A549 (cell line): ENCODE results near the gene HEXD. TPM values are rescaled to one million over a fixed set of nuclear protein-coding genes. Genes with fewer than 3 reads are reported as not detected.

ENCODE experiments used
- ATAC-seq, 2 experiments: fragments of 200-7000 bp in 1 of 2; fragments of >200 bp in 1 of 2; cut with Nextera tagmentation in 1 of 2; cut with Tn5 transposase in 1 of 2; 3 replicates each; pipeline versions ENCODE4 v1.8.0 to v1.9.1; 2018 to 2020; ENCODE audit warnings: mild to moderate bottlenecking in 1 of 2, moderate library complexity in 1 of 2
- CTCF ChIA-PET: fragments of 300-600 bp; sonication (Branson Sonifier 250); formaldehyde crosslinking; extraction: SDS; loops from one replicate; lab custom pipeline; 2021; ENCODE audit warnings: antibody characterized with exemption, inconsistent platforms; lab: Yijun Ruan, JAX
- POLR2A ChIA-PET: fragments of 350-600 bp; formaldehyde crosslinking; extraction: SDS; loops from one replicate; lab custom pipeline; 2021; ENCODE audit warnings: antibody characterized with exemption, inconsistent platforms; lab: Yijun Ruan, JAX
- DNase-seq, 2 experiments: peaks; one replicate each; pipeline versions ENCODE4 v3.0.0 to v3.0.0-alpha.2; 2011 to 2016; ENCODE audit warnings: low read depth in 1 of 2, low spot score in 1 of 2
- FAIRE-seq: peaks from 2 replicates; lab custom pipeline; 2011; peaks lifted over from hg19 to GRCh38; lab: Jason Lieb, UNC
- H3K27ac ChIP-seq, 2 experiments: fragments of >200 bp; sonication (Bioruptor Twin); formaldehyde crosslinking; 3 replicates each; pipeline ENCODE4 v1.5.1; 2016 to 2017
- H3K4me1 ChIP-seq: fragments of >200 bp; sonication (Bioruptor Twin); formaldehyde crosslinking; 3 replicates; pipeline ENCODE4 v1.6.1; 2016
- H3K4me2 ChIP-seq: fragments of >200 bp; sonication (Bioruptor Twin); formaldehyde crosslinking; 3 replicates; pipeline ENCODE4 v1.6.1; 2016
- H3K4me3 ChIP-seq: fragments of >200 bp; sonication (Bioruptor Twin); formaldehyde crosslinking; 3 replicates; pipeline ENCODE4 v1.5.1; 2016
- H3K9me3 ChIP-seq: fragments of >200 bp; sonication (Bioruptor Twin); formaldehyde crosslinking; 3 replicates; pipeline ENCODE4 v1.6.1; 2016
- BHLHE40 ChIP-seq: IDR thresholded peaks from 2 replicates; pipeline ENCODE4 v1.6.1; 2012; ENCODE audit warnings: low read depth, low read length, inconsistent platforms
- CBX2 ChIP-seq: fragments of 200-600 bp; sonication (generic); IDR thresholded peaks from 2 replicates; pipeline ENCODE4 v1.6.1; 2016; ENCODE audit warnings: low read depth, mild to moderate bottlenecking, borderline replicate concordance
- CBX8 ChIP-seq: fragments of 200-600 bp; sonication (generic); IDR thresholded peaks from 2 replicates; pipeline ENCODE4 v1.6.1; 2016
- CHD4 ChIP-seq: fragments of 200-600 bp; sonication (generic); IDR thresholded peaks from 2 replicates; pipeline ENCODE4 v1.6.1; 2016; ENCODE audit warnings: antibody characterized with exemption, mild to moderate bottlenecking, borderline replicate concordance
- CTCF ChIP-seq: fragments of >200 bp; sonication (Bioruptor Twin); formaldehyde crosslinking; IDR thresholded peaks from 3 replicates; pipeline ENCODE4 v1.5.1; 2016
- E2F6 ChIP-seq: IDR thresholded peaks from 2 replicates; pipeline ENCODE4 v1.6.1; 2012; ENCODE audit warnings: low read depth, borderline replicate concordance
- EP300 ChIP-seq, 2 experiments: fragments of >200 bp; sonication (Bioruptor Twin); formaldehyde crosslinking; IDR thresholded peaks; 2 replicates in 1 of 2; 3 replicates in 1 of 2; pipeline ENCODE4 v1.6.1; 2016 to 2017
- ESRRA ChIP-seq: fragments of 150-350 bp; IDR thresholded peaks from 2 replicates; pipeline ENCODE4 v1.6.1; 2014; ENCODE audit warnings: mild to moderate bottlenecking, low read length, borderline replicate concordance
- HDAC2 ChIP-seq: fragments of 200-600 bp; sonication (generic); IDR thresholded peaks from 2 replicates; pipeline ENCODE4 v1.6.1; 2016
- HOXA7 ChIP-seq: fragments of 250-450 bp; sonication (Bioruptor Pico); IDR thresholded peaks from 2 replicates; pipeline ENCODE4 v1.5.0; 2020; ENCODE audit warnings: mild to moderate bottlenecking, moderate library complexity
- HOXB5 ChIP-seq: fragments of 250-450 bp; sonication (Bioruptor Pico); IDR thresholded peaks from 2 replicates; pipeline ENCODE4 v1.5.0; 2020; ENCODE audit warnings: mild to moderate bottlenecking, moderate library complexity
- JUNB ChIP-seq: fragments of >200 bp; sonication (Bioruptor Twin); formaldehyde crosslinking; IDR thresholded peaks from 2 replicates; pipeline ENCODE4 v1.6.1; 2016
- KDM5A ChIP-seq: fragments of 200-600 bp; sonication (generic); IDR thresholded peaks from 2 replicates; pipeline ENCODE4 v1.6.1; 2016; ENCODE audit warnings: antibody characterized with exemption, mild to moderate bottlenecking
- MAFK ChIP-seq: fragments of 450-650 bp; IDR thresholded peaks from 2 replicates; pipeline ENCODE4 v1.6.1; 2014; ENCODE audit not compliant: partially characterized antibody
- MYC ChIP-seq: IDR thresholded peaks from 2 replicates; pipeline ENCODE4 v1.6.1; 2012; ENCODE audit warnings: mild to moderate bottlenecking, inconsistent platforms, low read length, improper control_type of control experiment, borderline replicate concordance
- POLR2AphosphoS2 ChIP-seq: conservative IDR thresholded peaks from 2 replicates; pipeline ENCODE4 v1.6.1; 2012; ENCODE audit warnings: low read length, improper control_type of control experiment, inconsistent platforms
- RFX5 ChIP-seq: fragments of 450-650 bp; IDR thresholded peaks from 2 replicates; pipeline ENCODE4 v1.7.1; 2014; ENCODE audit warnings: antibody characterized with exemption, mild to moderate bottlenecking, moderate library complexity
- TFCP2L1 ChIP-seq: fragments of 250-450 bp; sonication (Bioruptor Pico); IDR thresholded peaks from 2 replicates; pipeline ENCODE4 v1.5.0; 2021; ENCODE audit warnings: mild to moderate bottlenecking
- USF2 ChIP-seq: fragments of 450-650 bp; IDR thresholded peaks from 2 replicates; pipeline ENCODE4 v1.6.1; 2014; ENCODE audit warnings: antibody characterized with exemption
- ZFP36 ChIP-seq: fragments of 450-650 bp; IDR thresholded peaks from 2 replicates; pipeline ENCODE4 v1.6.1; 2014; ENCODE audit warnings: borderline replicate concordance; ENCODE audit not compliant: partially characterized antibody
- WGBS: methylation state at CpG from one replicate; pipeline ENCODE4 v1.1.6; 2017; ENCODE audit errors: missing lambda C conversion rate; 5-methylcytosine and 5-hydroxymethylcytosine counted together
- polyA plus RNA-seq, 4 experiments: library from polyadenylated mRNA; depleted of rRNA in 3 of 4; stranded (reverse); fragments of >200 nt; fragmentation: RNase III in 1 of 4; extraction: RNeasy Plus Mini Kit Qiagen cat#74134 plus additional on column Dnase treatment in 1 of 4; gene quantifications; 2 replicates in 3 of 4; 3 replicates in 1 of 4; pipeline ENCODE4 v1.2.3, GENCODE V29; 2011 to 2017
- TF ChIP-seq, protein P1 (sequence below): IDR thresholded peaks from 2 replicates; pipeline ENCODE4 v1.6.1; 2012
- TF ChIP-seq, protein P2 (sequence below): fragments of >200 bp; sonication (Bioruptor Twin); formaldehyde crosslinking; IDR thresholded peaks from 2 replicates; pipeline ENCODE4 v1.6.1; 2016
- TF ChIP-seq, protein P3 (sequence below): fragments of 200-600 bp; sonication (generic); IDR thresholded peaks from 2 replicates; pipeline ENCODE4 v1.6.1; 2016; ENCODE audit warnings: antibody characterized with exemption, mild to moderate bottlenecking, moderate library complexity

The HEXD gene
- polyA plus RNA-seq, 2 of the 4 experiments (the other 2 are of a cell fraction): 18.0 to 19.5 TPM

DNA sequence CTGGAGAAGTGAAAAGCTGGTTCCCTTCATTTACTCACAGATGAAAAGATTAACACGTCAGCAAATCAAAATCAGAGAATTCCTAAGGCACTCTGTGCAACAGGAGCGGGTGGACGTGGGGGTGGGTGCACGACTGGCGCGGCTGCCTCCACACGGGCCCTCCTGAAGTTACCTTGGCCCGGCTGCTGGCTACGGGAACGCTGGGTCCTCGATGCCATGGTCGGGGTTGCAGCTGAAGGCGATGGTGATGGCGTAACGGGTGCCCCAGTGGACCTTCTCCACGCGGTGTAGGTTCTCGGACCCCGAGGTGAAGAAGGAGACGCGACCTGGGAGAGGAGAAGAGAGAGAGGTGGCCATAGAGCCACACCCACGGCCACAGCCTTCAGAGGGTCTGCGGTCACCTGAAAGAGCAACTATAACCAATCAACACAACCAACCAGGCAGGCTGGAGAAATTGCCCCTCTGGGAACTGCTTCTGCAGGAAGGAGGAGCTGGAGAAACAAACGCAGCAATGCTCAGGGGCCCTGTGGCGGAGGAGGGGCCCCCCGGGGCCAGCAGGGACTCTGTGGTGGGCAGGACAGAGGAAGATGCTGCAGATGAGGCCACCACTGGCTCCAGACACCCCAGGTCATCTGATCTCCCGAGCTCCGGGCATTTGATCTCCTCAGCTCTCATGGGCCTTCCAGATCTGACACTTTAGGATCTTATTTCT is 25.8 kb upstream of the HEXD start:
- ATAC-seq: no peak
- WGBS: 85% methylated on average over 28 of the region's 28 CpGs
- no peak overlapping the region for H3K4me3 ChIP-seq
- H3K4me2 ChIP-seq: no peak overlapping the region
- TF ChIP-seq, protein P1, sequence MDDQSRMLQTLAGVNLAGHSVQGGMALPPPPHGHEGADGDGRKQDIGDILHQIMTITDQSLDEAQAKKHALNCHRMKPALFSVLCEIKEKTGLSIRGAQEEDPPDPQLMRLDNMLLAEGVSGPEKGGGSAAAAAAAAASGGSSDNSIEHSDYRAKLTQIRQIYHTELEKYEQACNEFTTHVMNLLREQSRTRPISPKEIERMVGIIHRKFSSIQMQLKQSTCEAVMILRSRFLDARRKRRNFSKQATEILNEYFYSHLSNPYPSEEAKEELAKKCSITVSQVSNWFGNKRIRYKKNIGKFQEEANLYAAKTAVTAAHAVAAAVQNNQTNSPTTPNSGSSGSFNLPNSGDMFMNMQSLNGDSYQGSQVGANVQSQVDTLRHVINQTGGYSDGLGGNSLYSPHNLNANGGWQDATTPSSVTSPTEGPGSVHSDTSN: no peak
- TF ChIP-seq KDM5A (no peak), ZFP36 (no peak), USF2 (no peak), TFCP2L1 (no peak)
- no peak for DNase-seq
- FAIRE-seq: no peak
- H3K4me1 ChIP-seq: peaks cover 9% of the 10 kb centered on the region; the same call in 2 of the 3 replicates
- POLR2A ChIA-PET: interaction anchor here (0.5 kb wide), 1 partner anchor 25 kb away, joined by 3 read pairs; no protein-coding TSS in a partner anchor
- CTCF ChIA-PET: interaction anchor here (1.2 to 1.4 kb wide), 4 partner anchors 10 to 162 kb away, joined by 3 to 5 read pairs (median 3); no protein-coding TSS in a partner anchor
- no peak overlapping the region for H3K27ac ChIP-seq
- no peaks in the 10 kb centered on the region for H3K9me3 ChIP-seq

DNA sequence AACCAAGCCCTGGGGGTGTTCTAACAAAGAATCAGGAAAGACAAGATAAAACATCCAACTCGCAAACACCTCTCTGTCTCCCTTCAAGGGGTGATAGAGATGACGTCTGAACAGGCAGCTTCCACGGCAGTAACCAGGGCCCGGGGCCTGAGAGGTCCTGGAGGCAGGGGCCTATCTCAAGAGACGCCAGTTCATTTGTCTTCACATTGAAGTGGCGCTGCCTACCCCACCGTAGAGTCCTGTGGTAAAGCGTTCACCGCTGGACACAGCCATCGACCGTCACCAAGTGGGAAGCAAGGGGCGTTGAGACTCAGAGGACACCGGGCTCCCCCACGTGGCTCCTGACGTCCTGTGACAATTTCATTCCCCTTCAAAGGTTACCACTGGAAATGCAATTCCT is 25.2 kb upstream of the HEXD start:
- DNase-seq (no peak), ATAC-seq (no peak), FAIRE-seq (no peak)
- 91% methylated on average over 15 of the region's 15 CpGs for WGBS
- Histone ChIP-seq H3K4me1 (peaks cover 13% of the 10 kb centered on the region), H3K9me3 (no peaks in the 10 kb centered on the region), H3K4me3 (no peak overlapping the region), H3K4me2 (no peak overlapping the region), H3K27ac (no peak overlapping the region)
- TF ChIP-seq, protein P2, sequence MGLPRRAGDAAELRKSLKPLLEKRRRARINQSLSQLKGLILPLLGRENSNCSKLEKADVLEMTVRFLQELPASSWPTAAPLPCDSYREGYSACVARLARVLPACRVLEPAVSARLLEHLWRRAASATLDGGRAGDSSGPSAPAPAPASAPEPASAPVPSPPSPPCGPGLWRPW: no peak
- POLR2A ChIA-PET: interaction anchor here (0.5 kb wide), 1 partner anchor 24 kb away, joined by 3 read pairs; no protein-coding TSS in a partner anchor
- CTCF ChIA-PET: interaction anchor here (1.2 to 1.4 kb wide), 3 partner anchors 11 to 162 kb away, joined by 3 read pairs; no protein-coding TSS in a partner anchor

- Histone ChIP-seq H3K4me1 (peaks cover 15% of the 10 kb centered on the region), H3K4me3 (no peak overlapping the region), H3K9me3 (no peaks in the 10 kb centered on the region), H3K27ac (no peak overlapping the region), H3K4me2 (no peak overlapping the region)
- DNase-seq (no peak), FAIRE-seq (no peak), ATAC-seq (no peak)
- ChIA-PET POLR2A (no interaction called here), CTCF (interaction anchor here (0.7 to 2.3 kb wide), 6 partner anchors 20 to 279 kb away, joined by 3 to 9 read pairs (median 5); no protein-coding TSS in a partner anchor)
- WGBS: 77% methylated on average over 12 of the region's 12 CpGs
- TF ChIP-seq E2F6: no peak
- no peak for TF ChIP-seq HOXB5 (CRISPR knock-in tag)
- TF ChIP-seq BHLHE40: no peak
- no peak for TF ChIP-seq JUNB
- no peak for TF ChIP-seq HOXA7 (CRISPR knock-in tag)
- TF ChIP-seq ESRRA: no peak
- TF ChIP-seq CBX2: no peak
- TF ChIP-seq POLR2AphosphoS2: no peak
- TF ChIP-seq CTCF: no peak
- TF ChIP-seq MAFK: no peak
- TF ChIP-seq HDAC2: no peak
- TF ChIP-seq, protein P3, sequence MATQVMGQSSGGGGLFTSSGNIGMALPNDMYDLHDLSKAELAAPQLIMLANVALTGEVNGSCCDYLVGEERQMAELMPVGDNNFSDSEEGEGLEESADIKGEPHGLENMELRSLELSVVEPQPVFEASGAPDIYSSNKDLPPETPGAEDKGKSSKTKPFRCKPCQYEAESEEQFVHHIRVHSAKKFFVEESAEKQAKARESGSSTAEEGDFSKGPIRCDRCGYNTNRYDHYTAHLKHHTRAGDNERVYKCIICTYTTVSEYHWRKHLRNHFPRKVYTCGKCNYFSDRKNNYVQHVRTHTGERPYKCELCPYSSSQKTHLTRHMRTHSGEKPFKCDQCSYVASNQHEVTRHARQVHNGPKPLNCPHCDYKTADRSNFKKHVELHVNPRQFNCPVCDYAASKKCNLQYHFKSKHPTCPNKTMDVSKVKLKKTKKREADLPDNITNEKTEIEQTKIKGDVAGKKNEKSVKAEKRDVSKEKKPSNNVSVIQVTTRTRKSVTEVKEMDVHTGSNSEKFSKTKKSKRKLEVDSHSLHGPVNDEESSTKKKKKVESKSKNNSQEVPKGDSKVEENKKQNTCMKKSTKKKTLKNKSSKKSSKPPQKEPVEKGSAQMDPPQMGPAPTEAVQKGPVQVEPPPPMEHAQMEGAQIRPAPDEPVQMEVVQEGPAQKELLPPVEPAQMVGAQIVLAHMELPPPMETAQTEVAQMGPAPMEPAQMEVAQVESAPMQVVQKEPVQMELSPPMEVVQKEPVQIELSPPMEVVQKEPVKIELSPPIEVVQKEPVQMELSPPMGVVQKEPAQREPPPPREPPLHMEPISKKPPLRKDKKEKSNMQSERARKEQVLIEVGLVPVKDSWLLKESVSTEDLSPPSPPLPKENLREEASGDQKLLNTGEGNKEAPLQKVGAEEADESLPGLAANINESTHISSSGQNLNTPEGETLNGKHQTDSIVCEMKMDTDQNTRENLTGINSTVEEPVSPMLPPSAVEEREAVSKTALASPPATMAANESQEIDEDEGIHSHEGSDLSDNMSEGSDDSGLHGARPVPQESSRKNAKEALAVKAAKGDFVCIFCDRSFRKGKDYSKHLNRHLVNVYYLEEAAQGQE: no peak
- no peak for TF ChIP-seq CHD4
- TF ChIP-seq, protein P1: no peak
- TF ChIP-seq RFX5: no peak
- no peak for TF ChIP-seq EP300 (IDR thresholded peaks at IDR 0.05)
- TF ChIP-seq MYC: no peak
- TF ChIP-seq CBX8: no peak
Observed at GRCh38 chr17:82394278-82394677, 23.9 kb upstream of the HEXD start.
